Fibroblast of lung (primary cell): ENCODE measurements around the gene CTBP1.

ENCODE experiments used
- CTCF ChIP-seq, 2 donors: IDR thresholded peaks in 1 of 2; conservative IDR thresholded peaks in 1 of 2; 1 replicate in 1 of 2; 2 replicates in 1 of 2; pipeline ENCODE4 v1.5.1; 2011 to 2012; ENCODE audit warnings: low read length in 2 of 2, control low read depth in 1 of 2, inconsistent platforms in 1 of 2, low read depth in 1 of 2, mild to moderate bottlenecking in 1 of 2
- EZH2 ChIP-seq: IDR thresholded peaks from 2 replicates; pipeline ENCODE4 v1.5.1; 2012; ENCODE audit warnings: low read length, control low read depth, mild to moderate bottlenecking; ENCODE audit errors: missing control alignments

GRCh38 chr4:1206299-1207156 lies 42.4 kb downstream of the CTBP1 start:
- TF ChIP-seq CTCF (conservative IDR thresholded peaks at IDR 0.05 in 1 of 2, IDR thresholded peaks at IDR 0.05 in 1 of 2; ENCODE audit: low read depth in 1 of 2, low read length in 2 of 2) (no peak), EZH2 (no peak)
